HEK293T (cell line): ENCODE measurements around the gene DHRS1.

Experiments used
- BHLHE40 ChIP-seq: fragments of 450-650 bp; IDR thresholded peaks from 2 replicates; pipeline ENCODE4 v1.6.1; 2016; ENCODE audit warnings: mild to moderate bottlenecking, moderate library complexity, borderline replicate concordance
- FOXK2 ChIP-seq: fragments of 450-650 bp; IDR thresholded peaks from 2 replicates; pipeline ENCODE4 v1.6.1; 2016; ENCODE audit warnings: mild to moderate bottlenecking
- FOXM1 ChIP-seq: fragments of 450-650 bp; IDR thresholded peaks from 2 replicates; pipeline ENCODE4 v1.6.1; 2017; ENCODE audit warnings: mild to moderate bottlenecking, borderline replicate concordance
- HDGF ChIP-seq: fragments of 450-650 bp; IDR thresholded peaks from 2 replicates; pipeline ENCODE4 v1.6.1; 2017; ENCODE audit warnings: antibody characterized with exemption, borderline replicate concordance
- L3MBTL2 ChIP-seq: fragments of 450-650 bp; conservative IDR thresholded peaks from 2 replicates; pipeline ENCODE4 v1.6.1; 2016; ENCODE audit warnings: mild to moderate bottlenecking
- NFRKB ChIP-seq: fragments of 450-650 bp; IDR thresholded peaks from 2 replicates; pipeline ENCODE4 v1.6.1; 2016; ENCODE audit warnings: mild to moderate bottlenecking, moderate library complexity
- SP1 ChIP-seq: fragments of 450-650 bp; IDR thresholded peaks from 2 replicates; pipeline ENCODE4 v1.6.1; 2017
- ZNF384 ChIP-seq: fragments of 450-650 bp; IDR thresholded peaks from 2 replicates; pipeline ENCODE4 v1.6.1; 2016
- TF ChIP-seq, protein P1 (sequence below): fragments of 450-650 bp; IDR thresholded peaks from 2 replicates; pipeline ENCODE4 v1.6.1; 2016

- no peak for TF ChIP-seq BHLHE40
- no peak for TF ChIP-seq SP1
- TF ChIP-seq FOXM1, result no peak
- no peak for TF ChIP-seq ZNF384
- TF ChIP-seq NFRKB, result no peak
- TF ChIP-seq L3MBTL2, result no peak
- TF ChIP-seq FOXK2, result no peak
- TF ChIP-seq HDGF, result no peak
- TF ChIP-seq, protein P1, sequence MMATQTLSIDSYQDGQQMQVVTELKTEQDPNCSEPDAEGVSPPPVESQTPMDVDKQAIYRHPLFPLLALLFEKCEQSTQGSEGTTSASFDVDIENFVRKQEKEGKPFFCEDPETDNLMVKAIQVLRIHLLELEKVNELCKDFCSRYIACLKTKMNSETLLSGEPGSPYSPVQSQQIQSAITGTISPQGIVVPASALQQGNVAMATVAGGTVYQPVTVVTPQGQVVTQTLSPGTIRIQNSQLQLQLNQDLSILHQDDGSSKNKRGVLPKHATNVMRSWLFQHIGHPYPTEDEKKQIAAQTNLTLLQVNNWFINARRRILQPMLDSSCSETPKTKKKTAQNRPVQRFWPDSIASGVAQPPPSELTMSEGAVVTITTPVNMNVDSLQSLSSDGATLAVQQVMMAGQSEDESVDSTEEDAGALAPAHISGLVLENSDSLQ, result no peak
Observed at GRCh38 chr14:24263848-24264247, 35.7 kb downstream of the DHRS1 start.
